Gastrocnemius medialis (tissue), 4 donors: ENCODE measurements around the gene FRAS1.

Source experiments
- POLR2A ChIP-seq, 2 donors: fragments of 450-650 bp; IDR thresholded peaks; one replicate each; pipeline ENCODE4 v1.6.1; 2017; ENCODE audit warnings: antibody characterized with exemption in 2 of 2, mild to moderate bottlenecking in 2 of 2, moderate library complexity in 2 of 2
- TF ChIP-seq, protein P1 (sequence below), 5 experiments: fragments of 450-650 bp in 3 of 5; fragments of 200-600 bp in 2 of 5; sonication (generic) in 2 of 5; IDR thresholded peaks in 4 of 5; conservative IDR thresholded peaks in 1 of 5; 1 replicate in 4 of 5; 2 replicates in 1 of 5; pipeline ENCODE4 v1.5.1; 2016 to 2019; ENCODE audit warnings: antibody characterized with exemption in 5 of 5, mild to moderate bottlenecking in 3 of 5, moderate library complexity in 3 of 5

DNA sequence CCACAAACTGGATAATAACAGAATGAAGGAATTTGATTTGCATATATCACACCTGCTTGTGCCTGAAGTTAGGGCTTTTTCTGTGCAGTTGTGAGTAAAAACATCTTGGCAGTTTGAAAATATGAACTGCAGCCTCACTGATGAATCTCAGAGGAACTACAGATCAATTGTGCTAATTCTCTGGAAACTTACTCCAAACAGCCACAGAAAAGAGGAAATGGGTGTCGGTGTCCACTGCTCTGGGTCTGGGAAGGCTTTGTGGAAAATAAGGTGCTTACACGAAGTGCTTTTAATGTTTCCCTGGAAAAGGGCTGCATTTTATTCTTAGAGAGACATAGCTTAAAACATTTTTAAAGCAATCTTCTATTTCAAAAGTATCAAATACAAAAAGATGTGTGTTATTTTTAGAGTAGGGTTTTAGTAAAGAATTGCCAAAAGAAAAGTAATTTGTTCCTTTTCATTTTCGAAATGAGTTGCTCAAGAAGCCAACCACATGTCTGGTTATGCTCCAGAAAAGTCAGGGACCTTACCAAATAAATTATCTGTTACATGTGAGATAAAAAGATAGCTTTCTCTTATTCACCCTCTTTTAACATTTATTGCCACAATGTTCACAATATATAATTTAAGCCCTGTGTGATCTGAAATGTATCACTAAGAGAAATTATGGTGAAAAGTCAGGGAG lies 240.1 kb downstream of the FRAS1 start:
- TF ChIP-seq, protein P1, sequence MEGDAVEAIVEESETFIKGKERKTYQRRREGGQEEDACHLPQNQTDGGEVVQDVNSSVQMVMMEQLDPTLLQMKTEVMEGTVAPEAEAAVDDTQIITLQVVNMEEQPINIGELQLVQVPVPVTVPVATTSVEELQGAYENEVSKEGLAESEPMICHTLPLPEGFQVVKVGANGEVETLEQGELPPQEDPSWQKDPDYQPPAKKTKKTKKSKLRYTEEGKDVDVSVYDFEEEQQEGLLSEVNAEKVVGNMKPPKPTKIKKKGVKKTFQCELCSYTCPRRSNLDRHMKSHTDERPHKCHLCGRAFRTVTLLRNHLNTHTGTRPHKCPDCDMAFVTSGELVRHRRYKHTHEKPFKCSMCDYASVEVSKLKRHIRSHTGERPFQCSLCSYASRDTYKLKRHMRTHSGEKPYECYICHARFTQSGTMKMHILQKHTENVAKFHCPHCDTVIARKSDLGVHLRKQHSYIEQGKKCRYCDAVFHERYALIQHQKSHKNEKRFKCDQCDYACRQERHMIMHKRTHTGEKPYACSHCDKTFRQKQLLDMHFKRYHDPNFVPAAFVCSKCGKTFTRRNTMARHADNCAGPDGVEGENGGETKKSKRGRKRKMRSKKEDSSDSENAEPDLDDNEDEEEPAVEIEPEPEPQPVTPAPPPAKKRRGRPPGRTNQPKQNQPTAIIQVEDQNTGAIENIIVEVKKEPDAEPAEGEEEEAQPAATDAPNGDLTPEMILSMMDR (IDR thresholded peaks at IDR 0.05 in 4 of 5, conservative IDR thresholded peaks at IDR 0.05 in 1 of 5), result no peak
- TF ChIP-seq POLR2A (IDR thresholded peaks at IDR 0.05), result no peak
